Gastroesophageal sphincter (tissue), 3 donors: ENCODE measurements around the gene OR2AJ1.

ENCODE experiments used
- CTCF ChIP-seq, 4 experiments: fragments of 200-600 bp in 2 of 4; fragments of 450-650 bp in 2 of 4; sonication (generic) in 1 of 4; IDR thresholded peaks; one replicate each; pipeline ENCODE4 v1.5.1; 2017 to 2019; ENCODE audit warnings: antibody characterized with exemption in 4 of 4, mild to moderate bottlenecking in 2 of 4, moderate library complexity in 2 of 4
- POLR2A ChIP-seq, 2 donors: fragments of 450-650 bp; IDR thresholded peaks; one replicate each; pipeline ENCODE4 v1.6.1; 2017; ENCODE audit warnings: antibody characterized with exemption in 2 of 2, mild to moderate bottlenecking in 2 of 2, moderate library complexity in 1 of 2

GRCh38 chr1:247953408-247953807 lies 28.7 kb downstream of the OR2AJ1 start:
- no peak for TF ChIP-seq CTCF (IDR thresholded peaks at IDR 0.05)
- no peak for TF ChIP-seq POLR2A (IDR thresholded peaks at IDR 0.05)
